H1 (cell line): ENCODE data around the gene PLCH2. TPM values are rescaled to one million over a fixed set of nuclear protein-coding genes. Genes with fewer than 3 reads are reported as not detected.

Experiments
- CTCF ChIA-PET: fragments of 300-600 bp; sonication (Branson Sonifier 250); formaldehyde crosslinking; loops from one replicate; lab custom pipeline; 2021; ENCODE audit not compliant: partially characterized antibody; lab: Charles Lee
- POLR2A ChIA-PET: fragments of 300-600 bp; sonication (Branson Sonifier 250); formaldehyde crosslinking; loops from one replicate; lab custom pipeline; 2021; ENCODE audit warnings: inconsistent platforms; ENCODE audit not compliant: partially characterized antibody; lab: Charles Lee
- DNase-seq, 2 experiments: peaks; one replicate each; pipeline versions ENCODE4 v3.0.0 to v3.0.0-alpha.2; 2010 to 2022; ENCODE audit warnings: low spot score in 2 of 2, low read depth in 1 of 2, mixed read lengths in 1 of 2
- FAIRE-seq: peaks from 2 replicates; lab custom pipeline; 2011; peaks lifted over from hg19 to GRCh38; lab: Jason Lieb, UNC
- H2AFZ ChIP-seq: 2 replicates; pipeline ENCODE4 v1.8.1; 2012; ENCODE audit warnings: low read length, inconsistent platforms
- H2AK5ac ChIP-seq: 2 replicates; pipeline ENCODE4 v1.6.1; 2013; ENCODE audit warnings: low read depth, low read length
- H2BK120ac ChIP-seq: replicated peaks from 2 replicates; pipeline ENCODE3; 2013; ENCODE audit warnings: low read depth, low read length, inconsistent platforms
- H2BK12ac ChIP-seq: 2 replicates; pipeline ENCODE4 v1.6.1; 2013; ENCODE audit warnings: low read depth, low read length
- H2BK15ac ChIP-seq: 2 replicates; pipeline ENCODE4 v1.6.1; 2013; ENCODE audit warnings: low read length
- H2BK20ac ChIP-seq: 2 replicates; pipeline ENCODE4 v1.6.1; 2013; ENCODE audit warnings: low read length
- H2BK5ac ChIP-seq: 2 replicates; pipeline ENCODE4 v1.6.1; 2013; ENCODE audit warnings: low read depth, low read length
- H3K14ac ChIP-seq: 2 replicates; pipeline ENCODE4 v1.6.1; 2013; ENCODE audit warnings: inconsistent platforms; ENCODE audit not compliant: insufficient read length
- H3K18ac ChIP-seq: 2 replicates; pipeline ENCODE4 v1.6.1; 2013; ENCODE audit warnings: low read length; ENCODE audit errors: extremely low read depth
- H3K23ac ChIP-seq: 2 replicates; pipeline ENCODE4 v1.6.1; 2013; ENCODE audit warnings: inconsistent platforms; ENCODE audit not compliant: insufficient read length
- H3K23me2 ChIP-seq: 2 replicates; pipeline ENCODE4 v1.6.1; 2013; ENCODE audit warnings: low read depth, low read length
- H3K27ac ChIP-seq: 2 replicates; pipeline ENCODE4 v1.6.1; 2011; ENCODE audit warnings: low read depth, low read length, inconsistent platforms
- H3K27me3 ChIP-seq, 4 experiments: replicated peaks in 1 of 4; 1 replicate in 1 of 4; 2 replicates in 3 of 4; pipeline versions ENCODE4 v1.6.1 to v1.8.1; 2011 to 2013; ENCODE audit warnings: low read length in 3 of 4, mild to moderate bottlenecking in 3 of 4, inconsistent platforms in 2 of 4, mixed read lengths in 2 of 4, moderate library complexity in 1 of 4; ENCODE audit not compliant: control insufficient read depth in 3 of 4, insufficient read depth in 3 of 4; ENCODE audit errors: extremely low read depth in 1 of 4
- H3K36me3 ChIP-seq, 4 experiments: 2 replicates each; pipeline versions ENCODE4 v1.6.1 to v1.8.1; 2011 to 2013; ENCODE audit warnings: mild to moderate bottlenecking in 4 of 4, low read length in 3 of 4, moderate library complexity in 2 of 4, control low read depth in 1 of 4, inconsistent platforms in 1 of 4; ENCODE audit not compliant: insufficient read depth in 4 of 4, control insufficient read depth in 2 of 4
- H3K4ac ChIP-seq: replicated peaks from 2 replicates; pipeline ENCODE3; 2013; ENCODE audit warnings: low read length, low read depth, mixed read lengths, inconsistent platforms; ENCODE audit not compliant: insufficient read length
- H3K4me1 ChIP-seq, 4 experiments: replicated peaks in 1 of 4; 1 replicate in 1 of 4; 2 replicates in 3 of 4; pipeline versions ENCODE4 v1.6.1 to v1.8.1; 2011 to 2013; ENCODE audit warnings: low read length in 3 of 4, inconsistent platforms in 2 of 4, mixed read lengths in 1 of 4; ENCODE audit not compliant: insufficient read depth in 4 of 4, control insufficient read depth in 3 of 4
- H3K4me2 ChIP-seq, 2 experiments: 2 replicates each; pipeline versions ENCODE4 v1.6.1 to v1.8.1; 2011 to 2013; ENCODE audit warnings: low read depth in 2 of 2, low read length in 2 of 2, control low read depth in 1 of 2, inconsistent platforms in 1 of 2, mild to moderate bottlenecking in 1 of 2; ENCODE audit not compliant: insufficient read depth in 1 of 2
- H3K4me3 ChIP-seq, 4 experiments: fragments of 200-600, 300-600 bp in 1 of 4; sonication (generic), shearing (Covaris generic), sonication (Bioruptor Twin) in 1 of 4; 2 replicates each; pipeline versions ENCODE4 v1.5.1 to v1.8.1; 2011 to 2016; ENCODE audit warnings: low read length in 4 of 4, low read depth in 3 of 4, control low read depth in 2 of 4, inconsistent platforms in 2 of 4, mild to moderate bottlenecking in 2 of 4, mixed read lengths in 1 of 4, moderate library complexity in 1 of 4; ENCODE audit not compliant: insufficient read depth in 2 of 4; ENCODE audit errors: extremely low read depth in 1 of 4
- H3K56ac ChIP-seq: replicated peaks from 2 replicates; pipeline ENCODE3; 2013; ENCODE audit warnings: low read depth, mild to moderate bottlenecking, mixed read lengths, low read length, inconsistent platforms; ENCODE audit not compliant: insufficient read length
- H3K79me1 ChIP-seq: 2 replicates; pipeline ENCODE4 v1.6.1; 2013; ENCODE audit warnings: low read depth, low read length, control low read depth
- H3K79me2 ChIP-seq, 2 experiments: 2 replicates each; pipeline versions ENCODE4 v1.6.1 to v1.8.1; 2012 to 2013; ENCODE audit warnings: low read length in 2 of 2, mild to moderate bottlenecking in 2 of 2, inconsistent platforms in 1 of 2; ENCODE audit not compliant: insufficient read depth in 2 of 2, control insufficient read depth in 1 of 2
- H3K9ac ChIP-seq, 4 experiments: replicated peaks in 1 of 4; 1 replicate in 1 of 4; 2 replicates in 3 of 4; pipeline versions ENCODE4 v1.6.1 to v1.8.1; 2011 to 2013; ENCODE audit warnings: low read depth in 3 of 4, low read length in 3 of 4, control low read depth in 2 of 4, mild to moderate bottlenecking in 2 of 4, moderate library complexity in 2 of 4, inconsistent platforms in 1 of 4; ENCODE audit errors: extremely low read depth in 1 of 4
- H3K9me3 ChIP-seq, 2 experiments: 2 replicates each; pipeline versions ENCODE4 v1.6.1 to v1.8.1; 2012 to 2013; ENCODE audit warnings: mild to moderate bottlenecking in 2 of 2, moderate library complexity in 2 of 2, control low read depth in 1 of 2, inconsistent platforms in 1 of 2, low read depth in 1 of 2, low read length in 1 of 2, mixed read lengths in 1 of 2; ENCODE audit not compliant: insufficient read depth in 2 of 2
- H4K20me1 ChIP-seq, 2 experiments: replicated peaks in 1 of 2; 2 replicates each; pipeline versions ENCODE3 to v1.8.1; 2011 to 2013; ENCODE audit warnings: inconsistent platforms in 2 of 2, low read length in 2 of 2, mild to moderate bottlenecking in 1 of 2; ENCODE audit not compliant: insufficient read depth in 2 of 2, control insufficient read depth in 1 of 2
- H4K5ac ChIP-seq: 2 replicates; pipeline ENCODE4 v1.6.1; 2013; ENCODE audit warnings: low read length, low read depth, mixed read lengths, inconsistent platforms; ENCODE audit not compliant: insufficient read length
- H4K8ac ChIP-seq: 2 replicates; pipeline ENCODE4 v1.8.0; 2013; ENCODE audit warnings: mild to moderate bottlenecking, moderate library complexity, low read length, inconsistent platforms; ENCODE audit not compliant: insufficient read depth; ENCODE audit errors: extremely low read depth
- H4K91ac ChIP-seq: replicated peaks from 2 replicates; pipeline ENCODE3; 2013; ENCODE audit warnings: low read length, mixed read lengths, inconsistent platforms; ENCODE audit not compliant: insufficient read length
- ATF2 ChIP-seq: IDR thresholded peaks from 2 replicates; pipeline ENCODE4 v1.6.1; 2012; ENCODE audit warnings: low read length, inconsistent platforms
- CBX8 ChIP-seq: fragments of 300-800, 300-1000 bp; sonication (generic); IDR thresholded peaks from 2 replicates; pipeline ENCODE4 v1.7.1; 2016; ENCODE audit warnings: low read depth, low read length, borderline replicate concordance
- CEBPB ChIP-seq: IDR thresholded peaks from 2 replicates; pipeline ENCODE4 v1.6.1; 2012; ENCODE audit warnings: low read depth, low read length
- CHD2 ChIP-seq: IDR thresholded peaks from 2 replicates; pipeline ENCODE4 v1.6.1; 2012; ENCODE audit warnings: low read length, improper control_type of control experiment
- E2F6 ChIP-seq: IDR thresholded peaks from 2 replicates; pipeline ENCODE4 v1.6.1; 2012; ENCODE audit warnings: inconsistent platforms
- PHF8 ChIP-seq: fragments of 200-600 bp; sonication (generic); conservative IDR thresholded peaks from 2 replicates; pipeline ENCODE4 v1.7.1; 2012; ENCODE audit warnings: low read depth, mild to moderate bottlenecking, inconsistent platforms, low read length, moderate library complexity
- POLR2AphosphoS5 ChIP-seq: IDR thresholded peaks from 2 replicates; pipeline ENCODE4 v1.6.1; 2011; ENCODE audit warnings: low read depth, low read length
- RXRA ChIP-seq: IDR thresholded peaks from 2 replicates; pipeline ENCODE4 v1.6.1; 2011; ENCODE audit warnings: low read depth, mild to moderate bottlenecking, low read length, moderate library complexity; ENCODE audit not compliant: insufficient read depth
- SP4 ChIP-seq: IDR thresholded peaks from 2 replicates; pipeline ENCODE4 v1.6.1; 2012; ENCODE audit warnings: low read length, inconsistent platforms
- SUZ12 ChIP-seq: fragments of 200-600 bp; sonication (generic); IDR thresholded peaks from 2 replicates; pipeline ENCODE4 v1.6.1; 2012; ENCODE audit warnings: mild to moderate bottlenecking, inconsistent platforms, low read length, moderate library complexity, mixed read lengths
- TCF12 ChIP-seq: IDR thresholded peaks from 2 replicates; pipeline ENCODE4 v1.6.1; 2011; ENCODE audit warnings: low read depth, mild to moderate bottlenecking, low read length
- WGBS, 2 experiments: shearing (Covaris generic) in 1 of 2; methylation state at CpG; one replicate each; pipeline versions ENCODE4 v1.1.6 to v1.1.7; 2013 to 2015; ENCODE audit warnings: low lambda C conversion rate in 2 of 2, mixed read lengths in 2 of 2, inconsistent platforms in 1 of 2, low coverage in 1 of 2, missing lambda C conversion rate in 1 of 2; ENCODE audit not compliant: insufficient replicate concordance in 2 of 2, insufficient coverage in 1 of 2, insufficient read length in 1 of 2; ENCODE audit errors: extremely low coverage in 1 of 2, missing lambda C conversion rate in 1 of 2; 5-methylcytosine and 5-hydroxymethylcytosine counted together
- polyA plus RNA-seq, 7 experiments: library from polyadenylated mRNA; depleted of rRNA in 3 of 7; stranded (reverse) in 5 of 7; unstranded in 2 of 7; fragments of >200 nt in 5 of 7; fragments of 200-250 nt in 2 of 7; gene quantifications; 1 replicate in 5 of 7; 2 replicates in 1 of 7; 4 replicates in 1 of 7; pipeline versions ENCODE4 v1.2.1 to v1.2.3, GENCODE V29; 2011 to 2013; ENCODE audit warnings: missing spikeins in 2 of 7, mixed read lengths in 2 of 7
- total RNA-seq: library from RNA; stranded (reverse); fragmentation: NEBNext Ultra II Directional; extraction: Animal tissue kit (Norgen Biotek cat#: 25700); gene quantifications from 2 replicates; pipeline ENCODE4 v1.2.1, GENCODE V29; 2021

Gene PLCH2
- total and polyA plus RNA-seq, 2 of the 8 experiments (the other 6 are each of a cell fraction or from before 2014, with no cell fraction given), result 0.14 to 0.19 TPM

- Histone ChIP-seq H2BK120ac (no peak overlapping the region), H2BK15ac (no peak overlapping the region), H2BK5ac (no peak overlapping the region), H3K23me2 (no peaks in the 10 kb centered on the region), H3K9me3 (no peaks in the 10 kb centered on the region), H2BK12ac (no peak overlapping the region), H4K8ac (0 out of 2 replicates have a peak overlapping the region, but pooled peaks have one; percentile 35), H3K79me2 (no peaks in the 10 kb centered on the region), H3K4me1 (no peaks in the 10 kb centered on the region; a peak in 1 of 7 replicates), H3K36me3 (peaks cover 4 to 17% (median 9%) of the 10 kb centered on the region in 4 experiments; a peak in 5 of 8 replicates), H3K14ac (no peak overlapping the region), H2BK20ac (no peak overlapping the region), H4K5ac (no peak overlapping the region), H3K27ac (no peak overlapping the region), H3K9ac (no peak overlapping the region), H3K4me3 (no peak overlapping the region), H3K4ac (no peak overlapping the region), H3K27me3 (no peaks in the 10 kb centered on the region; a peak in 3 of 7 replicates), H2AK5ac (no peak overlapping the region), H3K18ac (no peak overlapping the region), H4K91ac (no peak overlapping the region), H3K56ac (no peak overlapping the region), H4K20me1 (peaks cover 6 to 23% of the 10 kb centered on the region in 2 experiments), H3K4me2 (no peak overlapping the region), H3K23ac (no peak overlapping the region), H2AFZ (no peak overlapping the region), H3K79me1 (no peaks in the 10 kb centered on the region)
- FAIRE-seq (no peak), DNase-seq (no peak)
- CTCF ChIA-PET, result interaction anchor here (1.0 to 2.0 kb wide), 2 partner anchors 13 to 34 kb away, joined by 4 to 6 read pairs; no protein-coding TSS in a partner anchor
- WGBS, 2 experiments, result 80% methylated on average over 7 of the region's 22 CpGs; no CpG with 5 or more reads in 1 of the 2 experiments
- POLR2A ChIA-PET, result interaction anchor here (1.6 to 1.7 kb wide), 3 partner anchors 24 to 80 kb away, joined by 4 to 5 read pairs (median 5); no protein-coding TSS in a partner anchor
- TF ChIP-seq POLR2AphosphoS5 (no peak), PHF8 (no peak), E2F6 (no peak), SP4 (no peak), SUZ12 (no peak), TCF12 (no peak), RXRA (no peak), CBX8 (no peak), CEBPB (no peak), ATF2 (no peak), CHD2 (no peak)
These were observed 28.8 kb downstream of the PLCH2 start for GRCh38 chr1:2504949-2505272.
